ENCODE data around the gene GIMAP2.

GIMAP2 gene

GRCh38 chr7:150739033-150739432 is 53.5 kb downstream of the GIMAP2 start:
- TF ChIP-seq, protein P1, sequence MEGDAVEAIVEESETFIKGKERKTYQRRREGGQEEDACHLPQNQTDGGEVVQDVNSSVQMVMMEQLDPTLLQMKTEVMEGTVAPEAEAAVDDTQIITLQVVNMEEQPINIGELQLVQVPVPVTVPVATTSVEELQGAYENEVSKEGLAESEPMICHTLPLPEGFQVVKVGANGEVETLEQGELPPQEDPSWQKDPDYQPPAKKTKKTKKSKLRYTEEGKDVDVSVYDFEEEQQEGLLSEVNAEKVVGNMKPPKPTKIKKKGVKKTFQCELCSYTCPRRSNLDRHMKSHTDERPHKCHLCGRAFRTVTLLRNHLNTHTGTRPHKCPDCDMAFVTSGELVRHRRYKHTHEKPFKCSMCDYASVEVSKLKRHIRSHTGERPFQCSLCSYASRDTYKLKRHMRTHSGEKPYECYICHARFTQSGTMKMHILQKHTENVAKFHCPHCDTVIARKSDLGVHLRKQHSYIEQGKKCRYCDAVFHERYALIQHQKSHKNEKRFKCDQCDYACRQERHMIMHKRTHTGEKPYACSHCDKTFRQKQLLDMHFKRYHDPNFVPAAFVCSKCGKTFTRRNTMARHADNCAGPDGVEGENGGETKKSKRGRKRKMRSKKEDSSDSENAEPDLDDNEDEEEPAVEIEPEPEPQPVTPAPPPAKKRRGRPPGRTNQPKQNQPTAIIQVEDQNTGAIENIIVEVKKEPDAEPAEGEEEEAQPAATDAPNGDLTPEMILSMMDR (conservative IDR thresholded peaks at IDR 0.05; ENCODE audit: low read depth, low read length), result peak; percentile 2
- no peak overlapping the region for H3K4me3 ChIP-seq (ENCODE audit: low read length)
- DNase-seq (ENCODE audit: low read depth), result no peak

GRCh38 chr7:150740053-150740452 is 54.5 kb downstream of the GIMAP2 start:
- H3K4me3 ChIP-seq (ENCODE audit: low read length), result no peak overlapping the region
- TF ChIP-seq, protein P1 (conservative IDR thresholded peaks at IDR 0.05; ENCODE audit: low read depth, low read length), result no peak
- no peak for DNase-seq (ENCODE audit: low read depth)

- no peak for DNase-seq (ENCODE audit: low read depth)
- TF ChIP-seq, protein P1 (conservative IDR thresholded peaks at IDR 0.05; ENCODE audit: low read depth, low read length), result no peak
- H3K4me3 ChIP-seq (ENCODE audit: low read length), result no peak overlapping the region
Measured at GRCh38 chr7:150742286-150742968, 56.9 kb downstream of the GIMAP2 start.
